ENCODE results near the gene PCGF6.

DNA sequence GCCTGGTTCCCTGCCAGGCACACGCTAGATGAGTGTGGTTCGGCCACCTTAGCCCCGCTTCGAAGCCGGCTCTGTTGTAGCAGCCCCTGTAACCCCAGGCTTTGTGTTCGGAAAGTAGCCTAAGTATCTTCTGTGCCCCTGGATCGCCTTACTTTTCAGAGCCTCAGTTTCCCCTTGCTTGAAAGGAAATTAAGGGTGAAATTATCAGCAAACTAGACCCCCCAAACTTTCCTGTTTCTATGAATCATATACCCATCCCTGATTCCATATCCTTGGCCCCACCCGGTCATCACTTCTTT lies 45.8 kb upstream of the PCGF6 start:
- TF ChIP-seq EZH2 (IDR thresholded peaks at IDR 0.05; ENCODE audit: borderline replicate concordance, insufficient read depth, low read depth, low read length, poor library complexity, severe bottlenecking) (no peak), CTCF (IDR thresholded peaks at IDR 0.05) (no peak)

Measured in B cell (primary cell).